ENCODE results near the gene PDZK1IP1. TPM values are rescaled to one million over a fixed set of nuclear protein-coding genes. Genes with fewer than 3 reads are reported as not detected.

Gene PDZK1IP1
- total and polyA plus RNA-seq, 11 donors, result 0.56 to 7.1 TPM; not detected in 9

- ATAC-seq (no peak), DNase-seq (no peak)
- Histone ChIP-seq H3K36me3 (no peaks in the 10 kb centered on the region), H3K9me3 (no peaks in the 10 kb centered on the region), H3K4me1 (peaks cover 3 to 16% (median 10%) of the 10 kb centered on the region in 12 donors), H3K27ac (no peak overlapping the region), H3K27me3 (peaks cover 0 to 22% (median 5%) of the 10 kb centered on the region in 9 donors), H3K4me3 (no peak overlapping the region)
- no peak for TF ChIP-seq CTCF (IDR thresholded peaks at IDR 0.05)
- TF ChIP-seq POLR2A (IDR thresholded peaks at IDR 0.05), result no peak
- 76 to 84% (median 80%) methylated on average over 6 to 7 of the region's 7 CpGs for WGBS, 4 donors
- intact Hi-C loops (cut with DNase I), result loop anchor here in 6 of 10 donors (2.0 to 10.0 kb wide), 7 partner anchors 143 to 545 kb away; no protein-coding TSS in a partner anchor
Measured at GRCh38 chr1:47181955-47182675, 7.7 kb downstream of the PDZK1IP1 start.

GRCh38 chr1:47181095-47181954 lies 8.5 kb downstream of the PDZK1IP1 start:
- Histone ChIP-seq H3K9me3 (no peaks in the 10 kb centered on the region), H3K4me3 (no peak overlapping the region), H3K4me1 (peaks cover 3 to 16% (median 10%) of the 10 kb centered on the region in 12 donors), H3K27ac (no peak overlapping the region), H3K27me3 (peaks cover 0 to 22% (median 5%) of the 10 kb centered on the region in 9 donors), H3K36me3 (no peaks in the 10 kb centered on the region)
- no peak for TF ChIP-seq POLR2A (IDR thresholded peaks at IDR 0.05)
- TF ChIP-seq CTCF (IDR thresholded peaks at IDR 0.05), result no peak
- intact Hi-C loops (cut with DNase I), result loop anchor here in 6 of 10 donors (2.0 to 10.0 kb wide), 7 partner anchors 143 to 546 kb away; no protein-coding TSS in a partner anchor
- DNase-seq (no peak), ATAC-seq (no peak)
- WGBS, 4 donors, result 42 to 63% (median 49%) methylated on average over 11 to 18 of the region's 18 CpGs

DNA sequence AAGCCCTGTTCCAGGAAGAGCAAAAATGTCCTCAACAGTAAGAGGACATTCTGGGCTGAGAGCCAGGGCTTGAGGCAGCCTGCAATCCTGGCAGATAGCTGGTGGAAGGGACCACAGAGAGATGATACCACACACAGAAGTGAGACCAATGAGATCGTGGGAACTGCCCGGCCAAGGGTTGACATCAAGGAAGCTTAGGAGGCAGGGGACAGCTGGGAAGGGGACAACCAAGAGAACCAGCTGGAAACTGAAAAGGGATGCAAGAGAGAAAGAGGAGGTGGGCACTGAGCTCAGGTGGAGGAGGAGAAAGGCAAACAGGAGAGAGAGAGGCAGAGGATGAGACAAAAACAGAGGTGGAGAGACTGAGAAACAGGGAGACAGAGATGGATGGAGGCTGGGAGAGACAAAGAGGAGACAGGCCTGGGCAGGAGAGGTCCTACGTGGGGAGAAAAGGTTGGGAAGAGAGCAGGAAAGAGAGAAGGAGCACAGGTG lies 9.2 kb downstream of the PDZK1IP1 start:
- no peaks in the 10 kb centered on the region for H3K36me3 ChIP-seq
- H3K9me3 ChIP-seq, result no peaks in the 10 kb centered on the region
- intact Hi-C loops (cut with DNase I), result loop anchor here in 6 of 10 donors (2.0 to 10.0 kb wide), 7 partner anchors 144 to 547 kb away; no protein-coding TSS in a partner anchor
- ATAC-seq (no peak), DNase-seq (no peak)
- H3K4me3 ChIP-seq, result no peak overlapping the region
- H3K4me1 ChIP-seq, result peaks cover 3 to 16% (median 10%) of the 10 kb centered on the region in 12 donors
- H3K27ac ChIP-seq, result no peak overlapping the region
- H3K27me3 ChIP-seq, result peaks cover 0 to 22% (median 5%) of the 10 kb centered on the region in 9 donors
- WGBS, 4 donors, result 42 to 55% (median 53%) methylated on average over 3 of the region's 3 CpGs
- TF ChIP-seq POLR2A (IDR thresholded peaks at IDR 0.05) (no peak), CTCF (IDR thresholded peaks at IDR 0.05) (no peak)

Data from heart left ventricle (tissue), 16 donors.